Breast epithelium (tissue), 3 donors: ENCODE data around the gene CCDC157.

Experiments used
- CTCF ChIP-seq, 3 donors: fragments of 450-650 bp; IDR thresholded peaks; one replicate each; pipeline ENCODE4 v1.5.1; 2016 to 2017; ENCODE audit warnings: antibody characterized with exemption in 3 of 3, mild to moderate bottlenecking in 3 of 3, moderate library complexity in 3 of 3
- POLR2A ChIP-seq: fragments of 450-650 bp; IDR thresholded peaks from one replicate; pipeline ENCODE4 v1.6.1; 2016; ENCODE audit warnings: antibody characterized with exemption, mild to moderate bottlenecking, moderate library complexity
- POLR2AphosphoS5 ChIP-seq, 3 donors: sonication (generic); formaldehyde crosslinking; IDR thresholded peaks; one replicate each; pipeline ENCODE4 v1.6.1; 2017; ENCODE audit warnings: antibody characterized with exemption in 3 of 3

GRCh38 chr22:30372915-30373314, 16.1 kb downstream of the CCDC157 start:
- TF ChIP-seq POLR2AphosphoS5 (IDR thresholded peaks at IDR 0.05), result no peak
- no peak for TF ChIP-seq CTCF (IDR thresholded peaks at IDR 0.05)
- TF ChIP-seq POLR2A, result no peak
